HepG2 (cell line): Measurements from ENCODE around the gene PCYT2. TPM values are rescaled to one million over a fixed set of nuclear protein-coding genes. Genes with fewer than 3 reads are reported as not detected.
A peak's percentile ranks its signal among the peaks of the same experiment; 100 is the strongest.

ENCODE experiments used
- HOXA5 ChIP-seq: sonication (generic); formaldehyde crosslinking; IDR thresholded peaks from 2 replicates; pipeline ENCODE4 v1.4.0; 2020; ENCODE audit warnings: missing genetic modification reagents
- TCF7 ChIP-seq: sonication (generic); IDR thresholded peaks from 2 replicates; pipeline ENCODE4 v1.6.1; 2016; ENCODE audit warnings: antibody characterized with exemption, low read depth
- ZNF24 ChIP-seq: fragments of 450-650 bp; IDR thresholded peaks from 2 replicates; pipeline ENCODE4 v1.6.1; 2017; ENCODE audit warnings: antibody characterized with exemption, mild to moderate bottlenecking
- ZNF441 ChIP-seq: sonication (generic); formaldehyde crosslinking; IDR thresholded peaks from 2 replicates; pipeline ENCODE4 v1.7.0; 2021; ENCODE audit warnings: missing genetic modification reagents, borderline replicate concordance
- ZNF629 ChIP-seq: sonication (generic); formaldehyde crosslinking; conservative IDR thresholded peaks from 2 replicates; pipeline ENCODE4 v1.5.0; 2020; ENCODE audit warnings: missing genetic modification reagents
- polyA plus RNA-seq, 8 experiments: library from polyadenylated mRNA; depleted of rRNA in 3 of 8; stranded (reverse) in 7 of 8; unstranded in 1 of 8; fragments of >200 nt; fragmentation: Illumina TruSeq in 4 of 8; extraction: Trizol in 4 of 8; gene quantifications; 2 replicates each; pipeline versions ENCODE4 v1.2.1 to v1.2.3, GENCODE V29; 2011 to 2016; ENCODE audit warnings: low read depth in 4 of 8, missing spikeins in 1 of 8, mixed read lengths in 1 of 8; ENCODE audit not compliant: insufficient read depth in 1 of 8
- total RNA-seq, 5 experiments: library from RNA; depleted of rRNA; stranded (reverse); fragments of >200 nt; fragmentation: Illumina TruSeq; extraction: Trizol; gene quantifications; 2 replicates each; pipeline ENCODE4 v1.2.3, GENCODE V29; 2016; ENCODE audit warnings: low read depth in 1 of 5
- TF ChIP-seq, protein P1 (sequence below): sonication (generic); formaldehyde crosslinking; IDR thresholded peaks from 2 replicates; pipeline ENCODE4 v1.4.0; 2020; ENCODE audit warnings: mild to moderate bottlenecking, missing genetic modification reagents
- TF ChIP-seq, protein P2 (sequence below): sonication (generic); formaldehyde crosslinking; IDR thresholded peaks from 2 replicates; pipeline ENCODE4 v1.4.0; 2020; ENCODE audit warnings: low read depth, mild to moderate bottlenecking, missing genetic modification reagents
- TF ChIP-seq, protein P3 (sequence below): sonication (generic); formaldehyde crosslinking; IDR thresholded peaks from 2 replicates; pipeline ENCODE4 v1.4.0; 2020; ENCODE audit warnings: missing genetic modification reagents, mild to moderate bottlenecking, borderline replicate concordance
- TF ChIP-seq, protein P4 (sequence below), 2 experiments: fragments of 450-650 bp in 1 of 2; sonication (generic) in 1 of 2; formaldehyde crosslinking in 1 of 2; IDR thresholded peaks; 2 replicates each; pipeline versions ENCODE4 v1.6.1 to v1.8.0; 2016 to 2022; ENCODE audit warnings: antibody characterized with exemption in 1 of 2, mild to moderate bottlenecking in 1 of 2, missing genetic modification reagents in 1 of 2

The PCYT2 gene
- total and polyA plus RNA-seq, 2 of the 13 experiments (the other 11 are each of a cell fraction or from before 2014, with no cell fraction given), result 147 to 297 TPM

DNA sequence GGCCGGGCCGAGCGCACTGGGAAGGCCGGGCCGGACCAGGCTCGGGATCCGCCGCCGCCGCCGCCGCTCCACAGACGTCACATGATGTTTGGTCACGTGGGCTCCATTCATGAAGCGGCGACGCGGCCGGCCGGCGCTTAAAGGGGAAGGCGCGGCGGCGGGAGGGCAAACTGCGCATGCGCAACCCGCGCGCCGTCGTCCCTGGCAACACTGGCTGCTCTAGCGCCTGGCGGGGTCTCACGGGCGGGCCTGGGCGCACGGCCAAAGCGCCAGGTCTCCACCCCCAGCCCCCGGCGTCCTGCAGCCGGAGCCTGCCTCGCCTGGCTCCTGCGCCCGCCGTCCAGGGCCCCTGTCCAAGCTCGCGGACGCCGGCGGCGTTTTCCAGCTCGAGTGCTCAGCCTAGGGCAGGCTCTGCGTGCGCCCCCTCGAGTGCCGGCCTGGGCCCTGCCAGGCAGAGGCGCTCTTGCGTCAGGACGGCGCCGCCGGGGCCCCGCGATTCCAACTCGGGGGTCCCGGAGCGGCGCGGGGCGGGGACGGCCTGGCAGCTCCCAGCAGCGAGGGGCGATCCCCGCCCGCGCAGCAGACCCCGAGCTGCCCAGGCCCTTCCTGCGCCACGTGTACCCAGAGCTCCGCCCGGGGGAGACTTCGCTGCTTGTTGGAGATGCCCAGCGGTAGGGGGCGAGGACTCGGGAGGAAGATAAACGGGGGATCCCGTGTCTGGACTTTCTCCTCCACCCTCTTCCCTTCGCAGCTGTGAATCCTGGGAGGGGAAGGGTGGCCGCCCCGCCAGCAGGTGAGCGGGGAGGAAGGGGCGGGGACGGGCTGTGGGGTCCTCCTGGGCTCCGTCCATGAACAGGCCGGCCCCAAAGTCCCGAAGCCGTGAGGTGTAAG lies 16.7 kb upstream of the PCYT2 start, which contains the start of gene MAFG (continued):
- TF ChIP-seq, protein P1, sequence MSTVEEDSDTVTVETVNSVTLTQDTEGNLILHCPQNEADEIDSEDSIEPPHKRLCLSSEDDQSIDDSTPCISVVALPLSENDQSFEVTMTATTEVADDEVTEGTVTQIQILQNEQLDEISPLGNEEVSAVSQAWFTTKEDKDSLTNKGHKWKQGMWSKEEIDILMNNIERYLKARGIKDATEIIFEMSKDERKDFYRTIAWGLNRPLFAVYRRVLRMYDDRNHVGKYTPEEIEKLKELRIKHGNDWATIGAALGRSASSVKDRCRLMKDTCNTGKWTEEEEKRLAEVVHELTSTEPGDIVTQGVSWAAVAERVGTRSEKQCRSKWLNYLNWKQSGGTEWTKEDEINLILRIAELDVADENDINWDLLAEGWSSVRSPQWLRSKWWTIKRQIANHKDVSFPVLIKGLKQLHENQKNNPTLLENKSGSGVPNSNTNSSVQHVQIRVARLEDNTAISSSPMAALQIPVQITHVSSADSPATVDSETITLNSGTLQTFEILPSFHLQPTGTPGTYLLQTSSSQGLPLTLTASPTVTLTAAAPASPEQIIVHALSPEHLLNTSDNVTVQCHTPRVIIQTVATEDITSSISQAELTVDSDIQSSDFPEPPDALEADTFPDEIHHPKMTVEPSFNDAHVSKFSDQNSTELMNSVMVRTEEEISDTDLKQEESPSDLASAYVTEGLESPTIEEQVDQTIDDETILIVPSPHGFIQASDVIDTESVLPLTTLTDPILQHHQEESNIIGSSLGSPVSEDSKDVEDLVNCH, result no peak
- TF ChIP-seq TCF7 (no peak), ZNF629 (CRISPR knock-in tag) (peak; percentile 36; the same call in 1 of the 2 replicates), ZNF24 (peak; percentile 36; the same call in 1 of the 2 replicates), HOXA5 (CRISPR knock-in tag) (peak; percentile 80), ZNF441 (no peak; the same call in 1 of the 2 replicates)
- TF ChIP-seq, protein P2, sequence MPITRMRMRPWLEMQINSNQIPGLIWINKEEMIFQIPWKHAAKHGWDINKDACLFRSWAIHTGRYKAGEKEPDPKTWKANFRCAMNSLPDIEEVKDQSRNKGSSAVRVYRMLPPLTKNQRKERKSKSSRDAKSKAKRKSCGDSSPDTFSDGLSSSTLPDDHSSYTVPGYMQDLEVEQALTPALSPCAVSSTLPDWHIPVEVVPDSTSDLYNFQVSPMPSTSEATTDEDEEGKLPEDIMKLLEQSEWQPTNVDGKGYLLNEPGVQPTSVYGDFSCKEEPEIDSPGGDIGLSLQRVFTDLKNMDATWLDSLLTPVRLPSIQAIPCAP (CRISPR knock-in tag), result no peak
- TF ChIP-seq, protein P3, sequence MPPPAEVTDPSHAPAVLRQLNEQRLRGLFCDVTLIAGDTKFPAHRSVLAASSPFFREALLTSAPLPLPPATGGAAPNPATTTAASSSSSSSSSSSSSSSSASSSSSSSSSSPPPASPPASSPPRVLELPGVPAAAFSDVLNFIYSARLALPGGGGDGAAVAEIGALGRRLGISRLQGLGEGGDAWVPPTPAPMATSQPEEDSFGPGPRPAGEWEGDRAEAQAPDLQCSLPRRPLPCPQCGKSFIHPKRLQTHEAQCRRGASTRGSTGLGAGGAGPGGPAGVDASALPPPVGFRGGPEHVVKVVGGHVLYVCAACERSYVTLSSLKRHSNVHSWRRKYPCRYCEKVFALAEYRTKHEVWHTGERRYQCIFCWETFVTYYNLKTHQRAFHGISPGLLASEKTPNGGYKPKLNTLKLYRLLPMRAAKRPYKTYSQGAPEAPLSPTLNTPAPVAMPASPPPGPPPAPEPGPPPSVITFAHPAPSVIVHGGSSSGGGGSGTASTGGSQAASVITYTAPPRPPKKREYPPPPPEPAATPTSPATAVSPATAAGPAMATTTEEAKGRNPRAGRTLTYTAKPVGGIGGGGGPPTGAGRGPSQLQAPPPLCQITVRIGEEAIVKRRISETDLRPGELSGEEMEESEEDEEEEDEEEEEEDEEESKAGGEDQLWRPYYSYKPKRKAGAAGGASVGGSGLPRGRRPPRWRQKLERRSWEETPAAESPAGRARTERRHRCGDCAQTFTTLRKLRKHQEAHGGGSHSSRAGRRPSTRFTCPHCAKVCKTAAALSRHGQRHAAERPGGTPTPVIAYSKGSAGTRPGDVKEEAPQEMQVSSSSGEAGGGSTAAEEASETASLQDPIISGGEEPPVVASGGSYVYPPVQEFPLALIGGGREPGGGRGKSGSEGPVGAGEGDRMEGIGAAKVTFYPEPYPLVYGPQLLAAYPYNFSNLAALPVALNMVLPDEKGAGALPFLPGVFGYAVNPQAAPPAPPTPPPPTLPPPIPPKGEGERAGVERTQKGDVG, result no peak
- TF ChIP-seq, protein P4, sequence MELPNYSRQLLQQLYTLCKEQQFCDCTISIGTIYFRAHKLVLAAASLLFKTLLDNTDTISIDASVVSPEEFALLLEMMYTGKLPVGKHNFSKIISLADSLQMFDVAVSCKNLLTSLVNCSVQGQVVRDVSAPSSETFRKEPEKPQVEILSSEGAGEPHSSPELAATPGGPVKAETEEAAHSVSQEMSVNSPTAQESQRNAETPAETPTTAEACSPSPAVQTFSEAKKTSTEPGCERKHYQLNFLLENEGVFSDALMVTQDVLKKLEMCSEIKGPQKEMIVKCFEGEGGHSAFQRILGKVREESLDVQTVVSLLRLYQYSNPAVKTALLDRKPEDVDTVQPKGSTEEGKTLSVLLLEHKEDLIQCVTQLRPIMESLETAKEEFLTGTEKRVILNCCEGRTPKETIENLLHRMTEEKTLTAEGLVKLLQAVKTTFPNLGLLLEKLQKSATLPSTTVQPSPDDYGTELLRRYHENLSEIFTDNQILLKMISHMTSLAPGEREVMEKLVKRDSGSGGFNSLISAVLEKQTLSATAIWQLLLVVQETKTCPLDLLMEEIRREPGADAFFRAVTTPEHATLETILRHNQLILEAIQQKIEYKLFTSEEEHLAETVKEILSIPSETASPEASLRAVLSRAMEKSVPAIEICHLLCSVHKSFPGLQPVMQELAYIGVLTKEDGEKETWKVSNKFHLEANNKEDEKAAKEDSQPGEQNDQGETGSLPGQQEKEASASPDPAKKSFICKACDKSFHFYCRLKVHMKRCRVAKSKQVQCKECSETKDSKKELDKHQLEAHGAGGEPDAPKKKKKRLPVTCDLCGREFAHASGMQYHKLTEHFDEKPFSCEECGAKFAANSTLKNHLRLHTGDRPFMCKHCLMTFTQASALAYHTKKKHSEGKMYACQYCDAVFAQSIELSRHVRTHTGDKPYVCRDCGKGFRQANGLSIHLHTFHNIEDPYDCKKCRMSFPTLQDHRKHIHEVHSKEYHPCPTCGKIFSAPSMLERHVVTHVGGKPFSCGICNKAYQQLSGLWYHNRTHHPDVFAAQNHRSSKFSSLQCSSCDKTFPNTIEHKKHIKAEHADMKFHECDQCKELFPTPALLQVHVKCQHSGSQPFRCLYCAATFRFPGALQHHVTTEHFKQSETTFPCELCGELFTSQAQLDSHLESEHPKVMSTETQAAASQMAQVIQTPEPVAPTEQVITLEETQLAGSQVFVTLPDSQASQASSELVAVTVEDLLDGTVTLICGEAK (IDR thresholded peaks at IDR 0.05), result no peak
- TF ChIP-seq, protein P4 (CRISPR knock-in tag; IDR thresholded peaks at IDR 0.05), result peak; percentile 67
